ELF-1 (cell line): Measurements from ENCODE around the gene CDHR3.
A peak's percentile ranks its signal among the peaks of the same experiment; 100 is the strongest.

Source experiments
- DNase-seq: peaks from one replicate; pipeline ENCODE4 v3.0.0-alpha.2; 2016; ENCODE audit warnings: low read depth, low spot score

The CDHR3 gene

GRCh38 chr7:105963038-105963667 is at the start of gene CDHR3:
CDHR3 (plus strand) TSS chr7:105963264; CDS start chr7:105963319, 55 bp downstream.
- DNase-seq, result peak; percentile 40

DNA sequence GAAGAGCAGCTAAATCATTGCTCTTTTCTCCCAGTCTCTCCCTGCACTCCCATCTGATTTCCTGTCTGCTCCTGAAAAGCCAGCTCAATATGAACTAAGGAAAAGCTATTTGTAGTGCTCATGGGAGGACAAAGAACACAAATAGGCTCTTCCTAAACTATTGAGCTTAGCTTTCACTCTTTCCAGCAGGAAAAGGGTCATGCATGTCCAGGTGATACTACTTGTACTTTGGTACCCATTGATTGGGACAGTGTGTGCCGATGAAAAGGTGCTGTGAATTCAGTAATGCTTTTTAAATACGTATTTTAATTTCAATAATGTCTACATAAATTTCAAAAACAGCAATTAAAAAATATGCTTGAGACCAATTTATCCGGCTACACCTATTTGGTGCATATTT is 49.1 kb upstream of the CDHR3 start:
- DNase-seq, result no peak

DNA sequence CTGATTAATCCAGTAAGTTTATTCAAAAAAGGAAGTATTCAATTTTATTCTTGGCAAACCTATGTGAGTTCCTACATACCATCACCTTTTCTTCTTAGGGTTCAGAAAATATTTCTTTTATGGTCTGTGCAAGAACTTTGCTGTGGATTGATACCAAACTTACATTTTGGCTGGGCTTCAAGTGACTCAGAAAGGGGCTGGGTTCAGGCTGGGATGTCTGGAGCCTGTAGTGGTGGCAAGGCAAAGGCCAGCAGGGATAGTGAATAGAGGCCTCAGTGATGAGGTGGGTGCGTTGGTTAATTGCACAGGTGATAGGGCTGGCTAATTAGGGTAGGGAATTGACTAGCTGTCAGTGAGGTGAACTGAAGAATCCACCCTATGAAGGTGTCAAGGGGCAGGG is 46.5 kb upstream of the CDHR3 start:
- no peak for DNase-seq

DNA sequence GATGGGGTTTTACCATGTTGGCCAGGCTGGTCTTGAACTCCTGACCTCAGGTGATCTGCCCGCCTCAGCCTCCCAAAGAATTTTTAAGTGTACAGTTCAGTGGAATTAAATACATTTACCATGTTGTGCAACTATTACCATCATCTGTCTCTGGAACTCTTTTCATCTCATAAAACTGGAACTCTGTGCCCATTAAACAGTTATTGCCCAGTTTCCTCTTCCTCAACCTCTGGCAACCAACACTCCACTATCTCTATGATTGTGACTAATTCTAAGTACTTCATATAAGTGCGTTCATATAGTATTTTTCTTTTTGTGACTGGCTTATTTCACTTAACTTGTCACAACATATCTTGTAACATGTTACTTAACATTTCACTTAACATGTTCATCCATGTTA is 45.4 kb upstream of the CDHR3 start:
- DNase-seq, result no peak

- no peak for DNase-seq
These were observed 42.3 kb upstream of the CDHR3 start for GRCh38 chr7:105920766-105921165.

DNA sequence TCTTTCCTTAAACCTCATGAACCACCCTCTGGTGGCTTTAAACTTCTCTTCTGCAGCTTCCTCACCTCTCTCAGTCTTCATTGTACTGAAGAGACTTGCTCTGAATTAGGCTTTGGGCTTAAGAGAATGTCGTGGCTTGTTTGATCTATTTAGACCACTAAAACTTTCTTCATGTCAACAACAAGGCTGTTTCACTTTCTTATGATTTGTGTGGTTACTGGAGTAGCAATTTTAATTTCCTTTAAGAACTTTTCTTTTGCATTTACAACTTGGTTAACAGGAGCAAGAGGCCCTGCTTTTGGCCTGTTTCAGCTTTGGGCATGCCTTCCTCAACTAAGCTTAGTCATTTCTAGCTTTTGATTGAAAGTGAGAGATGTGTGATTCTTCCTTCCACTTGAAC is 38.1 kb upstream of the CDHR3 start:
- DNase-seq, result no peak

GRCh38 chr7:105926131-105926530 is 36.9 kb upstream of the CDHR3 start:
- no peak for DNase-seq

DNA sequence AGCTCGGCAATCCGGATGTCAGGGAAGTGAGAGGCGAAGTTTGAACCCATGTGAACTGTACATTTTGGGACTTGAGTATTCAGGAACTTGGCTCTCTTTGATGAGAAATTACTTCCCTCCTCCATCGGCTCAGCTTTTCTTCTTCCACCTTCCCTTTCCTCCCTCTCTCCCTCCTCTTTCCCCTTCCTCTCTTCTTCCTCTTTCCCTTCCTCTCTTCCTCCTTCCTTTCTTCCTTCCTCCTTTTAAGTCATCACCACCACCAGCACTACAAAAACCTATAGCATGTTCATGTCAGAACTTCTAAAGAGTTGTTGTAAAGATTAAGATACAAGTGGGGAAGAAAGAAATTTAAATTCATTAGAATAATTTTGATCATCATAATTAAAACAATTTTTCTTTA is 31.9 kb upstream of the CDHR3 start:
- no peak for DNase-seq

GRCh38 chr7:105932835-105933477 is 30.1 kb upstream of the CDHR3 start:
- DNase-seq, result peak; percentile 56

DNA sequence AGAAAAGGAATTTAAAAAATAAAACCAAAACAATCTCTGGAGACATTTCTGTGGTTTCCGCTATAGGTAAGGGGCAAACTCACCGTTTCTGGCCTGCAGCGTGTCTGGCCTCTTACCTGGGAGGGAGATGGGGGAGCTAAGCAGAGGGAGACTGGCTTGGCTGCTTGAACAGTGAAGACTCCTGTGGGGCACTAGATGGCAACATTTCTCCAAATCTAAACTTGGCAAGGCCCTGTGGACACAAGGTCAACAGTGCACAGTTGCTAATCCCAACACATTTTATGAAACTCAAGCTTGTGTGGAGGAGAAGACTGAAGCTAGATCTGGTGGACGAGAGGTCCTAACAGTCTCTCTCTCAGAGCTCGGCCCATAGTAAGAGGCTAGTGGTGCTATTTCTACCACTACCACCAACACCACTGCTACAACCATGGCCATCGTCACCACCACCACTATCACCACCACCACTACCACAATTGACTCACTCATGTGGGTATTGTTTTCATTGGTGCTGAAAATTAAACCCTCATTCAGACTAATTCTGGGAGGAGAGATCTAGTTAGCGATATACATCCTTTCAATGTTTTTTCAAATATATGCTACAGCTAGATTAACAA is 28.4 kb upstream of the CDHR3 start:
- peak; percentile 58 for DNase-seq

DNA sequence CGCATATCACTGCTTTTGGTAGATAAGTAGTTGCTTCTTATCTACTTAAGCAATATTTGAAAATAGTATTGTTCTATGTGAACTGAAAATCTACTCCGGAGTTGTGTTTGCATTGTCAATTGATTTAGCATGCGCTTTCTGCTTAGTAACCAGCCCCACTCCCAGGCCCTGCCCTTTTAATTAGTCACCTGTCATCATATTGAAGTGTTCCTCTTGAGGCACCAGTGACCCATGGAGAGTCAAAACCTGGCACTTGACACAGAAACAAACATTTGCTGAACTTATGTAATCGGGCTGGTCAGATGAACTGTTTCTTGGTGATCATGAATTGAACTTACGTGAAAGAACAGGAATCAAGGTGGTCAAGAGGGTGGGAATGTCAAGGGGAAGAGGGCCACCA is 27.8 kb upstream of the CDHR3 start:
- DNase-seq, result no peak

DNA sequence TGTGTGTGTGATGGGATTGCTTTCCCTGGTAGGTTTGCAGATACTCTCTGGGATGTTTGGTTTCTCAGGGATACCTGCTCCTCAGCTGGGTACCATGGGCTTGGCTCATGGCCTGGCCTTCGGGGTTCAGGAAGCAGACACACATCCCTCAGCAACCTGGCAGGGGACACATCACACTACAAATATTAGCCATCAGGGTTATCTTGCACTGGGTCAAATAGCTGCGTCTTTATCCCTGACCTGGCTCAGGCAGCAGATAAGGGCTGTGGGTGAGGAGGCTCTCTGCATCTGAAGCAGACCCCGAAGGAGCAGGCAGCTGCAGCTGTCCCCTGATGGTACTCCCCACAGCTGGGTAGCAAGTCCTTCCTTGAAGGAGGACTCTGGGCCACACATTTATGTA is 25.7 kb upstream of the CDHR3 start:
- no peak for DNase-seq

DNA sequence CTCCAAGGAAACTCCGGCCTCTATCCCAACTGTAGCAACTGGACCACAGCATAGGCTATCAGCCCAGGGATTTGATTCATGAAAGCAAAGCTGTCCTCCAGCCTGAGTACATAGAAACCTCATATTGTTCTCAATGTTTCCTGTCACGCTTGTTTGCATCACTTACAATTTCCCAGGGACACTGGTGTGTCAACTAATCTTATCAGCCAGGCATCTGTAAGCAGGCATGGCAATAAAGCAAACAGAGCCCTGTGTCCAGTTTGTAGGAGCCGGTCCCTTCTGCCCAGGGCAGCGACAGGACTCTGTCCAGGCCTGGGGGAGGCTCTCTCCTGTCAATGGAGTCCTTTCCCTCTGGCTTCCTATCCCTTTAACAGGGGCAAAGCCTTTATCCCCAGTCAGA is 23.0 kb upstream of the CDHR3 start:
- DNase-seq, result peak; percentile 62

GRCh38 chr7:105941596-105941995 is 21.5 kb upstream of the CDHR3 start:
- no peak for DNase-seq

DNA sequence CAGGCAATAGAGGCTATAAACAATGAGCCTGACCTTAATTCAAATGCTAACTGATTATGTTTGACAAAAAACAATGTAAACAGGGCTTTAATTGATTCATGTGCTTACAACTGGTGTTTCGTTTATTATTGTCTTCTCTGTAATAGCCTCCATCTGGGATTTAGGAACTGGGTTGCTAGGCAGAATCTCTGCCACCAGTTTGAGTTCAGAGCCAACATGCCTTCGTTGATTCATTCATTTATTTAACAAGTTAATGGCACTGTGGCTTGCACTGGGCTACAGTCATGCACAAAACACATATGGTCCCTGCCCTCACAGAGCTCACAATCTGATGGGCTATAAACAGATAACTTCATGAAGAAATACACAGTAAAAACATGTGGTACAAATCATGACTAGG is 19.6 kb upstream of the CDHR3 start:
- no peak for DNase-seq

DNA sequence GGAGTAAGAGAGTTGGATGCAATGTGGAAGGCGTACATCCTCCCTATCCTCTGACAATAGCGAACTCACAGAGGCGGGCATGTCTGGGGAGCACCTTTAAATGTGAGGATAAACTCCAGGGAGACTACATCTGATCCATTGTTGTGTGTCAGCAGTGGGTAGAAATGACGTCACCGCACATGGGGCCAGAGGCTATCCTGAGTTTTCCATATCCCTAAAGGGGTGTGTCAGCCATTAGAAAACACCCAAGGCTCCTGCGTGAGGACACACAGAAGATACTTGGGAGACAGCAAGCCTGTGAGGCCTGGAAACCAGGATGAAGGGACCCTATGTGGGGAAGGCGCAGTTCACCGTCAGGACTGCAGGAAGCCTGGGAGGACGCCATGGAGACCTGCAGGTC is 17.2 kb upstream of the CDHR3 start:
- DNase-seq, result no peak

GRCh38 chr7:105951597-105951996 is 11.5 kb upstream of the CDHR3 start:
- no peak for DNase-seq

DNA sequence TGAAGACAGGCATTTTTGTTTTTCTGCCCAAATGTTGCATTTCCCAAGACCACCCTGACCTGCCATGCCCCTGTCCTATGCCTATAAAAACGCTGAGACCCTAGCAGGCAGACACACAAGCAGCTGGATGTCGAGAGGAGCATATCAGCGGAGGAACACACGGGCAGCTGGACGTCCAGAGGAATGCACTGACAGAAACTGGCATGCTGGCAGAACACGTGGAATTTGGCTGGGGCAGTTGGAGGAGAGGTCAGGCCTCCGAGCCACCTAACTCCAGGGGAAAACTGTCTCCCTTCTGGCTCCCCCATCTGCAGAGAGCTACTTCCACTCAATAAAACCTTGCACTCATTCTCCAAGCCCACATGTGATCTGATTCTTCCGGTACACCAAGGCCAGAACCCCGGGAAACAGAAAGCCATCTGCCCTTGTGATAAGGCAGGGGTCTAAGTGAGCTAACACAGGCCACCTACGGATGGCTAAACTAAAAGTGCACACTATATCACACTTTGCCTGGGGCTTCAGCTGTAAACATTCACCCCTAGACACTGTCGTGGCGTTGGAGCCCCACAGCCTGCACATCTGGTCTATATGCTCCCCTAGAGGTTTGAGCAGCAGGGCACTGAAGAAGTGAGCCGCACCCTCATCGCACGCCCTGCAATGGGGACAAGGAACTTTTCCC is 10.0 kb upstream of the CDHR3 start:
- DNase-seq, result no peak

DNA sequence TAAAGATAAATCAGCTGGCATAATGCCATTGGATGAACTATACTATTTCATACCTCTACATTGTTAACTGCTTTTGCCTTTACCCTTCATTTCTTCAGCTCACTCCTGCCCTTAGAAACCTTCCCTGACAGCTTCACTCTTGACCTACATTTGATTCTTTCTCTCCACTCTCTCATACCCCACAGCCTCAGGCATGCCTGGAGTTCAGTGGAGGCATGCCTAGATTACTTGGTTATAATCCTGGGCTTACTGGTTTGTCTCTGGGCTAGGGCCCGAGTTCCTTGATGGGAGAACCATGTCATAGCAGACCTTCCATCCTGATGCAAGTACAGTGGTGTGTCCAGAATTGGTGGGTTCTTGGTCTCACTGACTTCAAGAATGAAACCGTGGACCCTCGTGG is 8.4 kb upstream of the CDHR3 start:
- no peak for DNase-seq

DNA sequence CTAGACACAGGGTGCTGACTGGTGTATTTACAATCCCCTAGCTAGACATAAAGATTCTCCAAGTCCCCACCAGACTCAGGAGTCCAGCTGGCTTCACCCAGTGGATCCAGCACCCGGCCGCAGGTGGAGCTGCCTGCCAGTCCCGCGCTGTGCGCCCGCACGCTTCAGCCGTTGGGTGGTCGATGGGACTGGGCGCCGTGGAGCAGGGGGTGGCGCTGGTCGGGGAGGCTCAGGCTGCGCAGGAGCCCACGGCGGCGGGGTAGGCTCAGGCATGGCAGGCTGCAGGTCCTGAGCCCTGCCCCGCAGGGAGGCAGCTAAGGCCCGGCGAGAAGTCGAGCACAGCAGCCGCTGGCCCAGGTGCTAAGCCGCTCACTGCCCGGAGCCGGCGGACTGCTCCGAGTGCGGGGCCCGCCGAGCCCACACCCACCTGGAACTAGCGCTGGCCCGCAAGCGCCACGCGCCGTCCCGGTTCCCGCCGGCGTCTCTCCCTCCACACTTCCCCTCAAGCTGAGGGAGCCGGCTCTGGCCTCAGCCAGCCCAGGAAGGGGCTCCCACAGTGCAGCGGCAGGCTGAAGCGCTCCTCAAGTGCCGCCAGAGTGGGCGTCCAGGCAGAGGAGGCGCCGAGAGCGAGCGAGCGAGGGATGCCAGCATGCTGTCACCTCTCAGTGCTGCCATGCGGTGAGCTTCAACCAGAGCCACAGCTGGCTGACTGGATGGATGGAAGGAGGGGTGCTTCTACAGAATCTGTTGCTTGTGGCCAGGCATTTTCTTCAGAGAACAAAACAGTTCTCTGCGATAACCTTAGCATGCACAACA is 7.2 kb upstream of the CDHR3 start:
- DNase-seq, result peak; percentile 50

GRCh38 chr7:105958012-105958411 is 5.1 kb upstream of the CDHR3 start:
- no peak for DNase-seq

GRCh38 chr7:105962353-105962752 is 711 bp upstream of the CDHR3 start:
- DNase-seq, result no peak
